Hypothalamus (tissue), 51 donors: Measurements from ENCODE around the gene PRSS3.
A peak's percentile ranks its signal among the peaks of the same experiment; 100 is the strongest.
"Not testable (repeated sequence)": the region's sequence is repeated elsewhere in the genome, so short reads cannot be mapped to it uniquely, and the experiment has no call there.

Experiments used
- DNase-seq, 51 donors: peaks; one replicate each; lab custom pipeline; 2025; lab: John Stamatoyannopoulos, UW

PRSS3 gene

DNA sequence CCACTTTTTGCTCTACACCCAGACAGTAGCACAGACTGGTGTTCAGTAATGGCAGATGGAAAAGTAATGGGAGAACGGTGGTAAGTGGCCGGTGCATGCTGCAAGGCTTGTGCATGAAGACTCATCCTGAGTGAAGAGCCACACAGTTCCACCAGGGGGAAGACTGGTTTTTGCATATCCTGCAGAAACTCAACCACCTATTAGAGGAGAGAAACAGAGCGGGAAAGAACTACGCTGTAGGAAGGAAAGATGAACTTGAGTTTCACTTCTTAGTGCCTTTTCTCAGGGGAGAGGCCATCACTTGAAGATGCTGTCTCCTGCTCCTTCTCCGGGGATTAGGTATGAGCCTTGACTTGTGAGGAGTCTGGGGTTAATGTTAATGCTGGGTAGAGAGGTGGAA, 9.4 kb upstream of the PRSS3 start:
- no peak for DNase-seq

DNA sequence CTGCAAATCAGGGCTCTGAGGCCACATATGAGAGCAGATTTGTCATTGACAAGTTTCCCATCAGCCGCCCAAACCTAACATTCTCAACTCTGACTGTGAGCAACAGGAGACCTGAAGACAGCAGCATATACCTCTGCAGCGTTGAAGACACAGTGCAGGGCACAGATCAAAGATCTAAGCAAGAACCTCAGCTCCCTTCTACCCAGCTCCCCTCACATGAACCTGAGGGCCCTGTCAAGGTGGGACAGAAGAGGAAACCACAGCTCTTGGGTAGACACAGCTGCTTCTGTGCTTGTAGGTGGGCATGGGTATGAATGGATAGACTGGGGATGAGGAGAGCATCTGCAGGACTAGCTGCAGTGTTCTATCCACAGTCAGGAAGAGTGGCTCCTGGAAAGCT, 8.7 kb upstream of the PRSS3 start:
- DNase-seq = no peak

DNA sequence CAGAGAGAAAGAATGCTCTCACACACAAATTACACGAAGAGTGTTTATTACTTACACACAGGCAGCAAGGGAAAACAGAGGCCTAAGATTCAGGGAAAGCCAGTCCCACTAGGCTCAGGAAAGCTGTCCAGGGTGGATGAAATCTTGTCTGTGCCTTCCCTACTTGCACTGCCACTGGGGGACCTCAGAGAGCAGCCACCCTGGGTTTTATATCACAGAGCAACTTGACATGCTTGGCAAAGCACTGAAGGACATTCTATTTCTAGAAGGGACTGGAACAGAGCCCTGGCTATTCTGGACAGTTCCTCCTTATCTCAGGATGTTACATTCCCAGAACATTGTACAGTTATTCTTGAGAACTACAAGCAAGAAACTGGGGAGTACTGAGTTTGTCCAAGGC, 7.5 kb upstream of the PRSS3 start:
- no peak for DNase-seq

DNA sequence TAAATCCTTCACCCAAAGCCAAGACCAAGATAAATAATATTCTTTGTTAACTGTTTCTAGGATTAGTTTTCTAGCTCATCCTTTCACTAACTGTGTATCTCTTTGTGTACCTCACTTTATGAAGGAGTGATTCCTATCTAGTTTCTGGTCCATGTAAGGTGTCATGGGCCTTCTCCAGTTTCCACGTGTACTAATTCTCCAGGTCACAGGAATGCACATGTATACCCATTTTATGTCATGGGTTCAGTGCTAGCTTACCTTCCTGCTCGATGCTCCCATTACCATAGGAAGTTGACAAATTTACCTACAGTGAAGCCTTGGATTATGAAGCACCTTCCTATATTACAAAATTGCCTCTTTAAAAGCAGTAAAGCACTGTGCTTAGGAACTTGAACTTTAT, 5.9 kb upstream of the PRSS3 start:
- not testable (repeated sequence) for DNase-seq

DNA sequence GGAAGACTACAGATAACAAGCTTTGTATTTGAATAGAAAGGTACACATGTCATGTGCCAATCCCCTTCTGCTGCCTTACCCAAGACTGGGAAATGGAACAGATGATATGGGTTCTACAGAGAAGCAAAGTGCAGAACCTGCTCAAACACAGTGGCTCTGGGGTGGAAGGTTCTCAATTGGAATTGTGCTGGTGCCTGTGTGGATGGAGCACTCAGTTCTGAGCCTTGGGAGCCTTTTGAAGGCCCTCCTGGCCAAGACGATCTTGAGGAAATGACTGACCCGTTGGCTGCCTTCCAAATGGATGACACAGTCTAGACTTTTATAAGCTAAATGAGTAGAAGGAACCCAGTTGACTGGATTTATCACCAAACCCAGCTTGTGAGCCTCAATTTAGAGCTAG, 4.2 kb upstream of the PRSS3 start:
- no peak for DNase-seq

DNA sequence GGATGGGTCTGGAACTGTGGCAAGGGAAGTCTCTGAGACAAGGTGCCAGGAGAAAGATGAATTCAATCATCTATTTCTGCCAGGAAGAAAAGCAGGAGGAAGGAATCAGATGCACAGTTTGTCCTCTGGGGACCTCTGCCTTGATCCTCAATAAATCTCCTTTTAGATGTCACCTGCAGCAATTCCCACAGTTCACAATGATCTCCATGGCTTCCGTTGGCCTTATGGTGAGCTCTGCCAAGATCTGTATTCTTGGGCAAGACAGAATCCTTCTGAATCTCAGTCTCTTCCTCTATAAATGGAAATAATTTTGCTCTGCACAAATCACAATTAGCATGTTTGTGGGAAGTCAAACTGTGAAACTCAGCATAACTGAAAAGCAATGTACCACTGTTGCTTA, 1.9 kb upstream of the PRSS3 start:
- not testable (repeated sequence) for DNase-seq

DNA sequence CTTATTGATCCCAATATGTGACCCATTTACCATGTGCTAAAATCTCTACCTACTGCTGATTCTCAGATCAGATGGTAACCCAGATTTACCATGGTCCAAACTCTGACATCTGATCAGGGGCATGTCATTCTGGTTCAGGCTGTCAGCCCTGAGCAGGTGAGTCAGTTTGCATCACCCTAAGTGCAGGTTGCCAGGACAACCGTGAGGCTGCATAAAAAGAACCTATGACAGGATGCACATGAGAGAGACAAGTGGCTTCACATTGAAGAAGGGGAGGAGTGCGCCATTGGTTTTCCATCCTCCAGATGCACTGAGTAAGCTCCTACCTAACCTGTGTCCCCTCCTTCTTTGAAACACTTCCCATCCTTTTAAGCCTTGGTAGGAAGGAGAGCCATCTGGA, 801 bp upstream of the PRSS3 start:
- DNase-seq = peak in 4 of 51 donors; percentile 6 to 24 (median 18)

DNA sequence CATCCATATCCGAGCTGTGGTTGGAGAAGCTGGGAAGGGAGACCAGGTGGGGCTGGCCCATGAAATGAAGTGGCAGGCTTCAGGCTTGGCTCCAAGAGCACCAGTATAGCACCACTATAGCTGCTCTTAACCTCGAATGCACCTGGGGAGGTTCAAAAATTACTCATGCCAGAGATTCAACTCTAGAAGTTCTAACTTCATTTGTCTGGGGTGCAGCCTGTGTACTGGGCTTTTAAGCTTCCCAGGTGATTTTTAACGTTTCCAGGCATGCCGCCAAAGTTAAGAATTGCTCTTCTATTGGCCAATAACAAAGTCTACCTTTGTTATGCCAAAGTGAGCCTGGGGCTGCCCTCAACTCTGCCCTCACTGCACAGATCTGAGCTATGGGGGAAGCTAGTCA, 458 bp downstream of the PRSS3 start:
- no peak for DNase-seq

DNA sequence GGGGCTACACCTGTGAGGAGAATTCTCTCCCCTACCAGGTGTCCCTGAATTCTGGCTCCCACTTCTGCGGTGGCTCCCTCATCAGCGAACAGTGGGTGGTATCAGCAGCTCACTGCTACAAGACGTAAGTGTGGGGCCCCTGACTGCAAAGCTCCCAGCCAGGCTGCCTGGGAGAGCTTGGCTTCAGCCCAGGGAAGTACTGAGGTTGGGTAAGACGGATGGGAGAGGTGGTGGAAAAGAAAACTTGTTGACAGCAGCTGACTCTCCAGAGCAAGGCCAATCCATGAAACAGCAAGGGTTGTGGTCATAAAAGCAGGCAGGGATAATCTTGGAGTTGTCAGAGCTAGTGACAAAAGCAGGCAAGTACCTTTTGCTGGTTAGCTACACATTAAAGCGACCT, 1.3 kb downstream of the PRSS3 start:
- DNase-seq = not testable (repeated sequence)

DNA sequence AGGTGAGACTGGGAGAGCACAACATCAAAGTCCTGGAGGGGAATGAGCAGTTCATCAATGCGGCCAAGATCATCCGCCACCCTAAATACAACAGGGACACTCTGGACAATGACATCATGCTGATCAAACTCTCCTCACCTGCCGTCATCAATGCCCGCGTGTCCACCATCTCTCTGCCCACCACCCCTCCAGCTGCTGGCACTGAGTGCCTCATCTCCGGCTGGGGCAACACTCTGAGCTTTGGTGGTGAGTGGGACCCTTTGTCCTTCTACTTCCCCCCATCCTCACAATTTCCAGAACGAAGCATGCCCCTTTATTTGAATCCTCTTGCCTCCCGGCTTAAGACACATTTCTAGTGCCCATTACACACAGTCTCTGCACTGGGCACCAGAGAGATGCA, 2.5 kb downstream of the PRSS3 start:
- DNase-seq = no peak

DNA sequence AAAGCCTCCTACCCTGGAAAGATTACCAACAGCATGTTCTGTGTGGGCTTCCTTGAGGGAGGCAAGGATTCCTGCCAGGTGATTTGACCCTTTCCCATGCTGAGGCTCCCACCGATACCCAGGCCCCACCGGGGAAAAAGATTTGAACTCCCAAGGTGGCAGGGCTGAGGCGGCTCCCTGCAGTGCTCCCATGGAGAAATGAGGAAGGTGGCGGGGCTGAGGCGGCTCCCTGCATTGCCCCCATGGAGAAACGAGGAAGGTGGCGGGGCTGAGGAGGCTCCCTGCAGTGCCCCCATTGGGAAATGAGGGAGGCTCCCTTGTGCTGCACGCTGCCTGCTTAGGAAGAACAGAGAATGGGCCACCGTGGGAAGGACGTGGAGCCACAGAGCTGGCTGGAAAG, 3.2 kb downstream of the PRSS3 start:
- no peak for DNase-seq

DNA sequence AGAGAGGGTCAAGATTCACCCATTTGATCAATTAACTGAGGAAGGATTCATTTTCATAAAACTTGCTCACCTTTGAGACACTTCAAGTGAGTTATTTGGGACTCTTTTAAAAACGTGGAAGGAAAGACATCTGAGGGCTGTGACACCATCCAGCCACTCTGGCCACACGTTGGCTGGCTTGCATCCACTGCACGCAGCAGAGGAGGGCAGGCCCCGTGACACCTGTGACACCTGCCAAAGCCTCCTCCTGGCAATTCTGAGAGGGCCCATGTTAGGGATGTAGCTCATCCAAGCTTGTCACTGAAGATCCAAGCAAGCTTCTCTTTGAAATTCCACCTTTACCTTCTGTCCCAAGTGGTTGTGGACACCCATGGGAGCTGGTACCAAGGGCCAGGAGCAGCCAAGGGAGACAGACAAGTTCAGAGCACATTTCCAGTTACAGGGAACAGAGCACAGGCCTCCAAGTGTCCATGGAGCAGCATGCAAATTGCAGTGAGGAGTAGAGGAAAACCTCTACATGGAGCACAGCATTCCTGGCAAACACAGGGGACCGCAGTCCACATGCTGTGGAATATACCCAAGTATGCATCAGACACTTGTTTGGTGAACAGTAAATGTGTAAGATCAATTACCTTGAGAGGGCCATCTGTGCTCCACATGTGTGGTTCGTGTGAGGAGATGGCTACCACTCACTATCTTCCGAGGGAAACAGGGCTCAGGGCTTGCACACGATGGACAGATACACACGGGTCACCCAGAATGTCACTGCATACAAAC, 4.8 kb downstream of the PRSS3 start:
- DNase-seq = no peak

DNA sequence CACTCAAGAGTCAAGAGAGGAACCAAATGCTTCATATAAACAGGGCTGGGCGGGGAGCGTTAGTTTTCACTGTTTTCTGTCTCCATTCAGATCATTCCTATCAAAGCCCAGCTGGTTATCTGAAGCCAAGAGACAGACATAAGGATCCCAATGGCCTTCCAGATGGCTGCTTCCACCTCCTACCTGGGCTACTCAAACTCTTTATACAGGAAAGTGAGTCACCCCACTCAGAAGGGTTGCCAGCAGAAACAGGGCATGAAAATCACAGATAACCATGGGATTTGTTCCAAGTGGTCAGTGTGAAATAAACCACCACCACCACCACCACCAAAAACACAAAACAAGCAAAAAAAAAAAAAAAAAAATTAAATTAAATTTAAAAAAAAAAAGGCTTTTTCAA, 5.5 kb downstream of the PRSS3 start:
- no peak for DNase-seq

DNA sequence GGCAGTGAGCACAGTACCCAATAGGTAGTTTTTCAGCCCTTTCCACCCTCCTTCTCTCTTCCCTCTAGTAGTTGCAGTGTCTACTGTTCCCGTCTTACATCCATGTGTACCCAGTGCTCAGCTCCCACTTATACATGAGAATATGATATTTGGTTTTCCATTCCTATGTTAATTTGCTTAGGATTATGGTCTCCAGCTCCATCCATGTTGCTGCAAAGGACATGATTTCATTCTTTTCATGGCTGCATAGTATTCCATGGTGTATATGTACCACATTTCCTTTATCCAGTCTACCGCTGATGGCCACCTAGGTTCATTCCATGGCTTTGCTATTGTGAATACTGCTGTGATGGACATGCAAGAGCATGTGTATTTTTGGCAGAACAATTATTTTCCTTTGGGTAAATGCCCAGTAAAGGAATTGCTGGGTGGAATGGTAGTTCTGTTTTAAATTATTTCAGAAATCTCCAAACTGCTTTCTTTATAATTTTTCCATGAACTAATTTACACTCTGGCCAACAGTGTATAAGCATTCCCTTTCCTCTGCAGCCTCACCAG, 6.7 kb downstream of the PRSS3 start:
- not testable (repeated sequence) for DNase-seq

DNA sequence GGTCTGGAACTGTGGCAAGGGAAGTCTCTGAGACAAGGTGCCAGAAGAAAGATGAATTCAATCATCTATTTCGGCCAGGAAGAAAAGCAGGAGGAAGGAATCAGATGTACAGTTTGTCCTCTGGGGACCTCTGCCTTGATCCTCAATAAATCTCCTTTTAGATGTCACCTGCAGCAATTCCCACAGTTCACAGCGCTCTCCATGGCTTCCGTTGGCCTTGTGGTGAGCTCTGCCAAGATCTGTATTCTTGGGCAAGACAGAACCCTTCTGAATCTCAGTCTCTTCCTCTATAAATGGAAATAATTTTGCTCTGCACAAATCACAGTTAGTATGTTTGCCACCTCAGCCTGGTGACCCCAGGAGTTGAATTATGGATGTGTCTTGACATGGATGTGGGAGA, 8.8 kb downstream of the PRSS3 start:
- DNase-seq = not testable (repeated sequence)

DNA sequence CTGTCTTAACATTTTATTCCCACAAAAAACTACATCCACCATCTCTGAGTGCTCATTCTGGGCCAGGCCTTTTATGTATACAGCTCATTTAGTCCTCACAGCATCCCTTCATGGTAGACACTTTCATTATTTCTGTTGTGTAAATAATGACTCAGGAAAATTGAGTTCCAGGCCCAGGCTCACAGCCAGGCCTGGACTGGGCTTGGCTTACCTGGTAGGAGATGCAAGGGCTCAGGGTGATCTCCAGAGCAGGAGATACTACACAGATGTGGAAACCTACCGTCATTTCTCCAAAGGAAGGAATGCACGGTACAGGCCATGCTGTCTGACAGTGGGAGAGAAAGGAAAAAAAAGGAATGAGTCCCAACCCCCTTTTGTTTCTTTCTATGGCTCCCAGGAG, 11.8 kb downstream of the PRSS3 start:
- not testable (repeated sequence) for DNase-seq

DNA sequence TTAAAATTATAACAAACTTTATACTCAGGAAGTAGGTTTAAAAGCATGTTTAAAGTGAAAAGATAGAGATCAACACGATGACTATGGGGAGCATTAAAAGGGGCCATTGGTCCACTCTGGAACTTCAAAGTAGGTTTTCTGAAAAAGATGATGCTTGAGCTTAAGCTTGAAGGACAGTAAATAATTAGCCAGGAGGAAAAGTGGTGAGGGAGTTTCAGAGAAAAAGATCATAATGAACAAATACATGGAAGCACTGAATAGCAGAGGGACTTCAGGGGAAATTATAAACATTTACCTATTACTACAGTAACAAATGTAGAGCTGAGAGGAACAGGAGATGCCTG, 13.6 kb downstream of the PRSS3 start:
- not testable (repeated sequence) for DNase-seq

DNA sequence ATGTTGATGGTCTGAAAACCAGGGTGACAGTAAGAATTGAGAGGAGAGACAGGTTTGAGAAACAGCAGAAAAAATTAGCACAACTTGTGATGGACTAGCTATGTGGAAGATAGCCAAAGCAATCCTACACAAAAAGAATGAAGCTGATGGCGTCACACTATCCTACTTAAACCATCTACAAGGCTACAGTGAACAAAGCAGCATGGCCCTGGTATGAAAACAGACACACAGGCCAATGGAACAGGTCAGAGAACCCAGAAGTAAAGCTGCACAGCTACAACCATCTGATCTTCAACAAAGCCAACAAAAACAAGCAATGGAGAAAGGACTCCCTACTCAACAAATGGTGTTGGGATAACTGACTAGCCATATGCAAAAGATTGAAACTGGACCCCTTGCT, 14.1 kb downstream of the PRSS3 start:
- DNase-seq = no peak

DNA sequence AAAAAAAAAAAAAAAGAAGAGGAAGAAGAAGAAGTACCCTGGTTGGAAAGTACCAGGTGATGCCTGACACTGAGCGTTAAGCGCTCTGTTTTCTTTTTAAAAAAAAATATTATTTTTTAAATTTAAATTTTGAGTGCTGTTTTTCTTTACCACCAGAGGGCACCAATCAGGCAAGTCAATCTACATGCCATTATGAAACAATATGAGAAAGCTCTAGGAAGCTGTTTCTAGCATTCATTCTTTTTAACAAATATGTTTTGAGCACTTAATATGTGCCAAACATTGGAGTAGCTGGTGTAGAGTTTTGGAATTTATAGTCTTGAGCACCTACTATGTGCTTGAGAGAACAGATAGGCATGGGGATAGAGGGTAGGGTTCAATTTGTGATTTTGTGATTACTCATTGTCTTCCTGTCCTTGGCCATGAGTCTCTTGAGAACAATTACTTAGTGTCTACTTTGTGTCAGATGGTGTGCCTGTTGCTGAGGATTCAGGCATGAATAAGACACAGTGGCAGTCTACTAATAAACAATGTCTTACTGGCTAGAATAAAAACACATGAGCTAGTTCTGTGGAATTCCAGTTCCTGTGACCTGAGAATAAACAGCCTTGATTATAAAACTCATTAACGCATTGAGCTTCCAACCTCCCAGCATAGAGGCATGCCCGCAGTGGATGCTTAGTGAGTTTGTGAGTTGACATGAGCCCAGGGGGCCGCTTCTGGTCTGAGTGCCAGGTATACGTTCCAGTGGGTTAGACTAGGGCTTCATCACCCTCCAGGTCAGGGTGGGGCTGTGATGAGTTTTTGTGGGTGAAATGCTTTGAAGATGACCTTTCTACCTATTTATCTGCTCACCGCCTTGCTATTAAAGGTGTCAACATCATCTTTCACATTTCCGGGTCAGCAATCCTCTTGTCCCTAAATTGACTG, 18.6 kb downstream of the PRSS3 start:
- DNase-seq = peak in 18 of 51 donors; percentile 5 to 92 (median 26)

DNA sequence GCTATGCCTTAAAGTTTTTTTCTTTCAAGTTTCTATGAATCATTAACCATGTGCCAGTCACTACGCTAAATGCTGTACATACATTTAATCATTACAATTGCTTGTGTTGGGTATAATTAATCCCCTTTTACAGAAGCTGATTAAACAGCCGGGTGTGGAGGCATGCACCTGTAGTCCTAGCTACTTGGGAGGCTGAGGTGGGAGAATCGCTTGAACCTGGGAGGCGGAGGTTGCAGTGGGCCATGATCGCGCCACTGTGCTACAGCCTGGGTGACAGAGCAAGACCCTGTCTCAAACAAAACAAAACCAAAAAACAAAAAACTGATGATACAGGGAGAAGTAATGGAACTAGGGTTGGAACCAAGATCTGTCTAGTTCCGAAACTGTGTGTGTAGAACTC, 20.4 kb downstream of the PRSS3 start:
- no peak for DNase-seq
